NCI-H460 (cell line): ENCODE results near the gene CDH11. TPM values are rescaled to one million over a fixed set of nuclear protein-coding genes. Genes with fewer than 3 reads are reported as not detected.
A peak's percentile ranks its signal among the peaks of the same experiment; 100 is the strongest.

Experiments used
- DNase-seq: peaks from one replicate; pipeline ENCODE4 v3.0.0-alpha.2; 2016; ENCODE audit warnings: low read depth; ENCODE audit errors: extremely low read depth
- total RNA-seq: library from RNA; depleted of rRNA; stranded (reverse); fragments of >200 nt; shearing (Covaris generic); gene quantifications from 2 replicates; pipeline ENCODE4 v1.2.3, GENCODE V29; 2014

Gene CDH11
- total RNA-seq, 1 experiment from 2014 or later, result 1,616 TPM

- DNase-seq, result no peak
These were observed 132.8 kb downstream of the CDH11 start for GRCh38 chr16:64989050-64989449.

GRCh38 chr16:64983963-64984362 lies 137.9 kb downstream of the CDH11 start:
- peak; percentile 72 for DNase-seq

- DNase-seq, result no peak
These were observed 138.6 kb downstream of the CDH11 start for GRCh38 chr16:64983231-64983630.

GRCh38 chr16:64982581-64982980 lies 139.3 kb downstream of the CDH11 start:
- no peak for DNase-seq

- no peak for DNase-seq
These were observed 140.1 kb downstream of the CDH11 start for GRCh38 chr16:64981568-64982281.

GRCh38 chr16:64977206-64977920 lies 144.5 kb downstream of the CDH11 start:
- DNase-seq, result no peak

GRCh38 chr16:64975821-64976220 lies 146.0 kb downstream of the CDH11 start:
- DNase-seq, result no peak

- DNase-seq, result no peak
These were observed 147.5 kb downstream of the CDH11 start for GRCh38 chr16:64974381-64974780.

- DNase-seq, result no peak
These were observed 148.7 kb downstream of the CDH11 start for GRCh38 chr16:64973171-64973570.

- DNase-seq, result no peak
These were observed 150.7 kb downstream of the CDH11 start for GRCh38 chr16:64971171-64971570.

- DNase-seq, result no peak
These were observed 152.6 kb downstream of the CDH11 start for GRCh38 chr16:64969221-64969620.

- no peak for DNase-seq
These were observed 153.3 kb downstream of the CDH11 start for GRCh38 chr16:64968539-64968938.

GRCh38 chr16:64964126-64964540 lies 157.7 kb downstream of the CDH11 start:
- DNase-seq, result no peak

- DNase-seq, result no peak
These were observed 159.1 kb downstream of the CDH11 start for GRCh38 chr16:64962786-64963185.

GRCh38 chr16:64957246-64957645 lies 164.6 kb downstream of the CDH11 start:
- DNase-seq, result no peak

- DNase-seq, result no peak
These were observed 169.7 kb downstream of the CDH11 start for GRCh38 chr16:64952177-64952576.

- no peak for DNase-seq
These were observed 170.7 kb downstream of the CDH11 start for GRCh38 chr16:64951193-64951592.

- DNase-seq, result no peak
These were observed 171.1 kb downstream of the CDH11 start for GRCh38 chr16:64950731-64951130.

GRCh38 chr16:64950262-64950661 lies 171.6 kb downstream of the CDH11 start:
- DNase-seq, result no peak

- DNase-seq, result no peak
These were observed 173.8 kb downstream of the CDH11 start for GRCh38 chr16:64948056-64948455.

- DNase-seq, result no peak
These were observed 174.2 kb downstream of the CDH11 start for GRCh38 chr16:64947651-64948050.

- DNase-seq, result no peak
These were observed 188.0 kb downstream of the CDH11 start for GRCh38 chr16:64933885-64934284.
